Measurements from ENCODE around the gene SECISBP2. TPM values are rescaled to one million over a fixed set of nuclear protein-coding genes. Genes with fewer than 3 reads are reported as not detected.

SECISBP2 gene
- total and polyA plus RNA-seq, 2 of the 13 experiments (the other 11 are each of a cell fraction or from before 2014, with no cell fraction given) = 32.4 to 38.0 TPM

DNA sequence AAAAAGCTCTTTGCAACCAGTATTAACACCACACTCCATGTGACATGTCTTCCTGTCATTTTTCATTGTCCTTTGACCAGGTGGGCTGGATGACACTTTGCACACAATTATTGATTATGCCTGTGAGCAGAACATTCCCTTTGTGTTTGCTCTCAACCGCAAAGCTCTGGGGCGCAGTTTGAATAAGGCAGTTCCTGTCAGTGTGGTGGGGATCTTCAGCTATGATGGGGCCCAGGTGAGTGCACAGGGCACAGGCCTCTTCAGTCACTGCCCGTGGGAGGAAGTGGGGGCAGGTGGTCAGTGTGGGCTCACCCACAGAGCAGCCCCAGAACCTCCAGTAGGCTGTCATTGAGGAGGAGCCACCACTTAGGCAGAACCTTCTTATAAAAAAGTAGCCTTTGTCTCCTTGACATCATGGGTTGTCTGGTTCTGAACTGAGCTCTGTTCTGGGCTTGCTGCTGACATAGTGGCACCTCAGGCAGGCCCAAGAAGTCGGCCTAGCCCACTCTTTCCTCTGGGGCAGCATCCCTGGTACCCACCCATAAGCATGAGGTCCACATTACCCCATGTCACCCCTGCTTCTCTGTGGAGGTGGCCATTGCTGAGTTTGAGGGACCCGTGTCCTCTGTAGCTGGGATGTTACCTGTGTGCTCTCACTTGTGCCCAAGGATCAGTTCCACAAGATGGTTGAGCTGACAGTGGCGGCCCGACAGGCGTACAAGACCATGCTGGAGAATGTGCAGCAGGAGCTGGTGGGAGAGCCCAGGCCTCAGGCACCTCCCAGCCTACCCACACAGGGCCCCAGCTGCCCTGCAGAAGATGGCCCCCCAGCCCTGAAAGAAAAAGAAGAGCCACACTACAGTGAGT, 39.3 kb downstream of the SECISBP2 start (continued):
- TF ChIP-seq NFAT5 (CRISPR knock-in tag; IDR thresholded peaks at IDR 0.05) (no peak), ZNF3 (CRISPR knock-in tag; IDR thresholded peaks at IDR 0.05) (0 out of 2 replicates have a peak, but pooled peaks have one; percentile 52), ZNF614 (CRISPR knock-in tag; IDR thresholded peaks at IDR 0.05; ENCODE audit: borderline replicate concordance) (peak; percentile 75), KMT2A (CRISPR knock-in tag; IDR thresholded peaks at IDR 0.05) (peak; percentile 73; the same call in 1 of the 2 replicates), ZNF124 (CRISPR knock-in tag; IDR thresholded peaks at IDR 0.05) (0 out of 2 replicates have a peak, but pooled peaks have one; percentile 90), NCOR1 (IDR thresholded peaks at IDR 0.05; ENCODE audit: borderline replicate concordance, low read length) (peak; percentile 63; the same call in 1 of the 2 replicates), TBX2 (CRISPR knock-in tag; IDR thresholded peaks at IDR 0.05; ENCODE audit: borderline replicate concordance) (peak; percentile 96), CHD4 (IDR thresholded peaks at IDR 0.05; ENCODE audit: borderline replicate concordance, low read length) (0 out of 2 replicates have a peak, but pooled peaks have one; percentile 48), ZNF761 (CRISPR knock-in tag; conservative IDR thresholded peaks at IDR 0.05) (no peak), AHR (CRISPR knock-in tag; IDR thresholded peaks at IDR 0.05) (0 out of 2 replicates have a peak, but pooled peaks have one; percentile 36), ZNF891 (CRISPR knock-in tag; IDR thresholded peaks at IDR 0.05) (peak; percentile 96; the same call in 1 of the 2 replicates)
- TF ChIP-seq, protein P1, sequence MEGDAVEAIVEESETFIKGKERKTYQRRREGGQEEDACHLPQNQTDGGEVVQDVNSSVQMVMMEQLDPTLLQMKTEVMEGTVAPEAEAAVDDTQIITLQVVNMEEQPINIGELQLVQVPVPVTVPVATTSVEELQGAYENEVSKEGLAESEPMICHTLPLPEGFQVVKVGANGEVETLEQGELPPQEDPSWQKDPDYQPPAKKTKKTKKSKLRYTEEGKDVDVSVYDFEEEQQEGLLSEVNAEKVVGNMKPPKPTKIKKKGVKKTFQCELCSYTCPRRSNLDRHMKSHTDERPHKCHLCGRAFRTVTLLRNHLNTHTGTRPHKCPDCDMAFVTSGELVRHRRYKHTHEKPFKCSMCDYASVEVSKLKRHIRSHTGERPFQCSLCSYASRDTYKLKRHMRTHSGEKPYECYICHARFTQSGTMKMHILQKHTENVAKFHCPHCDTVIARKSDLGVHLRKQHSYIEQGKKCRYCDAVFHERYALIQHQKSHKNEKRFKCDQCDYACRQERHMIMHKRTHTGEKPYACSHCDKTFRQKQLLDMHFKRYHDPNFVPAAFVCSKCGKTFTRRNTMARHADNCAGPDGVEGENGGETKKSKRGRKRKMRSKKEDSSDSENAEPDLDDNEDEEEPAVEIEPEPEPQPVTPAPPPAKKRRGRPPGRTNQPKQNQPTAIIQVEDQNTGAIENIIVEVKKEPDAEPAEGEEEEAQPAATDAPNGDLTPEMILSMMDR (CRISPR knock-in tag; IDR thresholded peaks at IDR 0.05) = peak; percentile 39
- TF ChIP-seq, protein P2, sequence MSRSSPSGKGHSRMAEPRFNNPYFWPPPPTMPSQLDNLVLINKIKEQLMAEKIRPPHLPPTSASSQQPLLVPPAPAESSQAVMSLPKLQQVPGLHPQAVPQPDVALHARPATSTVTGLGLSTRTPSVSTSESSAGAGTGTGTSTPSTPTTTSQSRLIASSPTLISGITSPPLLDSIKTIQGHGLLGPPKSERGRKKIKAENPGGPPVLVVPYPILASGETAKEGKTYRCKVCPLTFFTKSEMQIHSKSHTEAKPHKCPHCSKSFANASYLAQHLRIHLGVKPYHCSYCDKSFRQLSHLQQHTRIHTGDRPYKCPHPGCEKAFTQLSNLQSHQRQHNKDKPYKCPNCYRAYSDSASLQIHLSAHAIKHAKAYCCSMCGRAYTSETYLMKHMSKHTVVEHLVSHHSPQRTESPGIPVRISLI (CRISPR knock-in tag; IDR thresholded peaks at IDR 0.05; ENCODE audit: borderline replicate concordance) = no peak
- TF ChIP-seq, protein P3, sequence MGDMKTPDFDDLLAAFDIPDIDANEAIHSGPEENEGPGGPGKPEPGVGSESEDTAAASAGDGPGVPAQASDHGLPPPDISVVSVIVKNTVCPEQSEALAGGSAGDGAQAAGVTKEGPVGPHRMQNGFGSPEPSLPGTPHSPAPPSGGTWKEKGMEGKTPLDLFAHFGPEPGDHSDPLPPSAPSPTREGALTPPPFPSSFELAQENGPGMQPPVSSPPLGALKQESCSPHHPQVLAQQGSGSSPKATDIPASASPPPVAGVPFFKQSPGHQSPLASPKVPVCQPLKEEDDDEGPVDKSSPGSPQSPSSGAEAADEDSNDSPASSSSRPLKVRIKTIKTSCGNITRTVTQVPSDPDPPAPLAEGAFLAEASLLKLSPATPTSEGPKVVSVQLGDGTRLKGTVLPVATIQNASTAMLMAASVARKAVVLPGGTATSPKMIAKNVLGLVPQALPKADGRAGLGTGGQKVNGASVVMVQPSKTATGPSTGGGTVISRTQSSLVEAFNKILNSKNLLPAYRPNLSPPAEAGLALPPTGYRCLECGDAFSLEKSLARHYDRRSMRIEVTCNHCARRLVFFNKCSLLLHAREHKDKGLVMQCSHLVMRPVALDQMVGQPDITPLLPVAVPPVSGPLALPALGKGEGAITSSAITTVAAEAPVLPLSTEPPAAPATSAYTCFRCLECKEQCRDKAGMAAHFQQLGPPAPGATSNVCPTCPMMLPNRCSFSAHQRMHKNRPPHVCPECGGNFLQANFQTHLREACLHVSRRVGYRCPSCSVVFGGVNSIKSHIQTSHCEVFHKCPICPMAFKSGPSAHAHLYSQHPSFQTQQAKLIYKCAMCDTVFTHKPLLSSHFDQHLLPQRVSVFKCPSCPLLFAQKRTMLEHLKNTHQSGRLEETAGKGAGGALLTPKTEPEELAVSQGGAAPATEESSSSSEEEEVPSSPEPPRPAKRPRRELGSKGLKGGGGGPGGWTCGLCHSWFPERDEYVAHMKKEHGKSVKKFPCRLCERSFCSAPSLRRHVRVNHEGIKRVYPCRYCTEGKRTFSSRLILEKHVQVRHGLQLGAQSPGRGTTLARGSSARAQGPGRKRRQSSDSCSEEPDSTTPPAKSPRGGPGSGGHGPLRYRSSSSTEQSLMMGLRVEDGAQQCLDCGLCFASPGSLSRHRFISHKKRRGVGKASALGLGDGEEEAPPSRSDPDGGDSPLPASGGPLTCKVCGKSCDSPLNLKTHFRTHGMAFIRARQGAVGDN (CRISPR knock-in tag; IDR thresholded peaks at IDR 0.05) = peak; percentile 95
